Muscle of leg (tissue), 11 donors: ENCODE measurements around the gene RPS3. TPM values are rescaled to one million over a fixed set of nuclear protein-coding genes. Genes with fewer than 3 reads are reported as not detected.

ENCODE experiments used
- DNase-seq: peaks from one replicate; pipeline ENCODE4 v3.0.0; 2013
- H3K27ac ChIP-seq: one replicate; pipeline ENCODE4 v1.5.1; 2013; ENCODE audit warnings: mild to moderate bottlenecking, low read length, control low read depth
- H3K27me3 ChIP-seq: one replicate; pipeline ENCODE4 v1.6.1; 2013; ENCODE audit warnings: low read length; ENCODE audit not compliant: control insufficient read depth, insufficient read depth
- H3K36me3 ChIP-seq: one replicate; pipeline ENCODE4 v1.6.1; 2013; ENCODE audit warnings: low read length; ENCODE audit not compliant: control insufficient read depth, insufficient read depth
- H3K4me1 ChIP-seq: one replicate; pipeline ENCODE4 v1.6.1; 2013; ENCODE audit warnings: low read length; ENCODE audit not compliant: control insufficient read depth, insufficient read depth
- H3K4me3 ChIP-seq: one replicate; pipeline ENCODE4 v1.5.1; 2013; ENCODE audit warnings: low read length, control low read depth
- H3K9me3 ChIP-seq: replicated peaks from 2 replicates; pipeline ENCODE4 v1.6.1; 2013; ENCODE audit warnings: low read depth, low read length; ENCODE audit not compliant: control insufficient read depth
- whole genome bisulfite sequencing: methylation state at CpG from one replicate; pipeline ENCODE4 v1.1.5; 2013; ENCODE audit warnings: missing lambda C conversion rate; ENCODE audit not compliant: insufficient coverage; 5-methylcytosine and 5-hydroxymethylcytosine counted together
- polyA plus RNA-seq, 8 donors: library from polyadenylated mRNA; unstranded; fragments of 120-200 nt; gene quantifications; one replicate each; pipeline versions ENCODE4 v1.2.1 to v1.2.3, GENCODE V29; 2013; ENCODE audit warnings: inconsistent platforms in 1 of 8, low replicate concordance in 1 of 8; ENCODE audit not compliant: insufficient read length in 8 of 8, insufficient read depth in 1 of 8
- total RNA-seq: library from RNA; stranded (reverse); fragments of 120-200 nt; gene quantifications from one replicate; pipeline ENCODE4 v1.2.4, GENCODE V29; 2013

The RPS3 gene
- total and polyA plus RNA-seq, 9 donors = 3,265 to 4,158 (median 4,030) TPM

GRCh38 chr11:75429902-75430713, 30.8 kb downstream of the RPS3 start:
- Histone ChIP-seq H3K27ac (no peak overlapping the region), H3K4me3 (peak overlapping the region; percentile 21), H3K36me3 (peaks cover 1% of the 10 kb centered on the region), H3K27me3 (peaks cover 57% of the 10 kb centered on the region), H3K9me3 (peaks cover 5% of the 10 kb centered on the region), H3K4me1 (peaks cover 26% of the 10 kb centered on the region)
- under 1% methylated on average over 134 of the region's 134 CpGs for WGBS
- peak; percentile 83 for DNase-seq

- Histone ChIP-seq H3K9me3 (peaks cover 5% of the 10 kb centered on the region), H3K27me3 (peaks cover 57% of the 10 kb centered on the region), H3K27ac (no peak overlapping the region), H3K4me1 (peaks cover 26% of the 10 kb centered on the region), H3K36me3 (peaks cover 3% of the 10 kb centered on the region), H3K4me3 (peak overlapping the region; percentile 21)
- DNase-seq = no peak
- WGBS = 24% methylated on average over 28 of the region's 32 CpGs
Observed at GRCh38 chr11:75430714-75431532, 31.6 kb downstream of the RPS3 start.

- Histone ChIP-seq H3K9me3 (peaks cover 5% of the 10 kb centered on the region), H3K27me3 (peaks cover 57% of the 10 kb centered on the region), H3K4me3 (no peak overlapping the region), H3K27ac (no peak overlapping the region), H3K36me3 (peaks cover 3% of the 10 kb centered on the region), H3K4me1 (peaks cover 26% of the 10 kb centered on the region)
- DNase-seq = no peak
- 23% methylated on average over 7 of the region's 16 CpGs for WGBS
Observed at GRCh38 chr11:75431533-75432525, 32.5 kb downstream of the RPS3 start.

DNA sequence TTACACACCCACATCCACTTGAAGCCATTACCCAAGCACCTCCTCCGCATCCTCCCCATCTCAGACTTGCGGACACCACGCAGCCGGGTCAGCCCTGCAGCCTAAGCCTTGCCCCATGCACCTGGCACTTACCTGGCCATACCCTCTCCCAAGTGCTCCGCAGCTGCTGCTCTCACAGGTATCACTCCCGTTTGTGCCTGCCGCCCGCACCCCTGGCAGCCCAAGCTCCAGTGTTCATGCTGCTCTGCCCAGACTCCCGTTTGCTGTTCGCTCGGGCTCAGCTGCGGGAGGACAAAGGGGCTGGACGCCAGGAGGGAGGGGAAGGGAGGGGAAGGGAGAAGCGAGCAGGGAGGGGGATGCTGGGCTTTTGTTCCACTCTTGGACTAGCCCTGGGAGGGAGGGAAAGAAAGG, 33.6 kb downstream of the RPS3 start, which contains the start of gene KLHL35:
Gene KLHL35 (minus strand): TSS at position 293 of the 411 bp plus-strand sequence. CDS start 2,574 bp downstream, outside the sequence.
- no peak for DNase-seq

GRCh38 chr11:75433443-75433842, 34.1 kb downstream of the RPS3 start:
- H3K4me1 ChIP-seq = peaks cover 31% of the 10 kb centered on the region
- no peak for DNase-seq
- H3K27me3 ChIP-seq = peaks cover 45% of the 10 kb centered on the region
- WGBS = 81% methylated on average over 5 of the region's 6 CpGs
- peaks cover 3% of the 10 kb centered on the region for H3K36me3 ChIP-seq
- no peak overlapping the region for H3K27ac ChIP-seq
- H3K4me3 ChIP-seq = no peak overlapping the region
- H3K9me3 ChIP-seq = peaks cover 5% of the 10 kb centered on the region

More for the DNA sequence above, 33.6 kb downstream of the RPS3 start, which contains the start of gene KLHL35:
- Histone ChIP-seq H3K4me1 (peaks cover 29% of the 10 kb centered on the region), H3K9me3 (peaks cover 5% of the 10 kb centered on the region), H3K36me3 (peaks cover 3% of the 10 kb centered on the region), H3K27ac (no peak within 1 kb of the TSS), H3K4me3 (no peak within 1 kb of the TSS), H3K27me3 (peaks cover 49% of the 10 kb centered on the region)
- 6% methylated on average over 14 of the region's 14 CpGs for WGBS

GRCh38 chr11:75434051-75434450, 34.7 kb downstream of the RPS3 start:
- no peak for DNase-seq
- Histone ChIP-seq H3K27ac (no peak overlapping the region), H3K36me3 (peaks cover 3% of the 10 kb centered on the region), H3K4me3 (no peak overlapping the region), H3K9me3 (peaks cover 5% of the 10 kb centered on the region), H3K4me1 (peaks cover 30% of the 10 kb centered on the region), H3K27me3 (peaks cover 39% of the 10 kb centered on the region)
- WGBS = 70% methylated on average over 2 of the region's 4 CpGs

- no peak overlapping the region for H3K4me3 ChIP-seq
- no peaks in the 10 kb centered on the region for H3K9me3 ChIP-seq
- H3K4me1 ChIP-seq = peaks cover 30% of the 10 kb centered on the region
- H3K36me3 ChIP-seq = peaks cover 3% of the 10 kb centered on the region
- DNase-seq = no peak
- WGBS = 88% methylated on average over 11 of the region's 12 CpGs
- peaks cover 32% of the 10 kb centered on the region for H3K27me3 ChIP-seq
- no peak overlapping the region for H3K27ac ChIP-seq
Observed at GRCh38 chr11:75434886-75435570, 35.7 kb downstream of the RPS3 start.

DNA sequence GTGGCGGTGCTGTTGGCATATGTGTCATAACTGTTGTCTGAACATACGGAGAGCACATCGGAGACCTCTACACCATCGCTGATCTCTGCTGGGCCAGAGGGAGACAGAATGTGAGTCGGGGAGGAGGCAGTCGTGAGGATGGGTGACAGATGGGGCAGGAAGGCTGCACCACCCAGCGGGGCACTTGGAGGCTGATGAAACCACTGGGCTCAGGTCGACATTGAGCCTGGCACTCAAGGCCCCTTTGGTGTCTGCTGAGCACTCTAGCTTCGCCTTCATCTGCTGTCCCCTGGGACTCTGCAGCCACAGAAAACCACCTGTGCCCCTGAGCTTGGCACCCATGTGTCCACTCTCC, 36.2 kb downstream of the RPS3 start:
- no peak for DNase-seq
- no peaks in the 10 kb centered on the region for H3K9me3 ChIP-seq
- 86% methylated on average over 9 of the region's 9 CpGs for WGBS
- peaks cover 3% of the 10 kb centered on the region for H3K36me3 ChIP-seq
- peaks cover 30% of the 10 kb centered on the region for H3K27me3 ChIP-seq
- H3K4me1 ChIP-seq = peaks cover 29% of the 10 kb centered on the region
- H3K27ac ChIP-seq = no peak overlapping the region
- no peak overlapping the region for H3K4me3 ChIP-seq

- peaks cover 18% of the 10 kb centered on the region for H3K27me3 ChIP-seq
- H3K4me3 ChIP-seq = no peak overlapping the region
- no peak for DNase-seq
- no peaks in the 10 kb centered on the region for H3K9me3 ChIP-seq
- no peak overlapping the region for H3K27ac ChIP-seq
- H3K36me3 ChIP-seq = peaks cover 3% of the 10 kb centered on the region
- WGBS = 88% methylated on average over 7 of the region's 9 CpGs
- H3K4me1 ChIP-seq = peaks cover 22% of the 10 kb centered on the region
Observed at GRCh38 chr11:75436806-75437205, 37.5 kb downstream of the RPS3 start.
